GM12874 (cell line): ENCODE results near the gene ITGAE.

Source experiments
- TF ChIP-seq, protein P1 (sequence below): IDR thresholded peaks from 2 replicates; pipeline ENCODE4 v1.5.1; 2011; ENCODE audit warnings: low read depth, mild to moderate bottlenecking, control low read depth, low read length, moderate library complexity; ENCODE audit not compliant: insufficient read depth

Gene ITGAE

DNA sequence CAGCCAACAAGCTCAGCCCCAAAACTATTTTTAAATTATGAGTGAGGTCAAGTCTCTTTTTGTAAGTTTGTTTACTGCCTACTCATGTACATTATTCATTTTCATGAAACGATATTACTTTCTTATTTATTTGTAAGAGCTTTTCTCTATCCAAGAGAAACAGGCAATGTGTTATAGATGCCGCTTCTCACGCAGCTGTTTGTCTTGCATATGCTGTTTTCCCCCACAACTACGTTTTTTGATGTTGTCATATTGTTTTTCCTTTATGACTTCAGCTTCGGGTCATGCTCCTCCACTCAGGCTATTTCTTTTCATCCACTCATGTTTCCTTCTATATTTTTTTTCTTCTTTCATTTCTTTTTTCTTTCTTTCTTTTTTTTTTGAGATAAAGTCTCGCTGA is 20.0 kb downstream of the ITGAE start:
- TF ChIP-seq, protein P1, sequence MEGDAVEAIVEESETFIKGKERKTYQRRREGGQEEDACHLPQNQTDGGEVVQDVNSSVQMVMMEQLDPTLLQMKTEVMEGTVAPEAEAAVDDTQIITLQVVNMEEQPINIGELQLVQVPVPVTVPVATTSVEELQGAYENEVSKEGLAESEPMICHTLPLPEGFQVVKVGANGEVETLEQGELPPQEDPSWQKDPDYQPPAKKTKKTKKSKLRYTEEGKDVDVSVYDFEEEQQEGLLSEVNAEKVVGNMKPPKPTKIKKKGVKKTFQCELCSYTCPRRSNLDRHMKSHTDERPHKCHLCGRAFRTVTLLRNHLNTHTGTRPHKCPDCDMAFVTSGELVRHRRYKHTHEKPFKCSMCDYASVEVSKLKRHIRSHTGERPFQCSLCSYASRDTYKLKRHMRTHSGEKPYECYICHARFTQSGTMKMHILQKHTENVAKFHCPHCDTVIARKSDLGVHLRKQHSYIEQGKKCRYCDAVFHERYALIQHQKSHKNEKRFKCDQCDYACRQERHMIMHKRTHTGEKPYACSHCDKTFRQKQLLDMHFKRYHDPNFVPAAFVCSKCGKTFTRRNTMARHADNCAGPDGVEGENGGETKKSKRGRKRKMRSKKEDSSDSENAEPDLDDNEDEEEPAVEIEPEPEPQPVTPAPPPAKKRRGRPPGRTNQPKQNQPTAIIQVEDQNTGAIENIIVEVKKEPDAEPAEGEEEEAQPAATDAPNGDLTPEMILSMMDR: no peak

DNA sequence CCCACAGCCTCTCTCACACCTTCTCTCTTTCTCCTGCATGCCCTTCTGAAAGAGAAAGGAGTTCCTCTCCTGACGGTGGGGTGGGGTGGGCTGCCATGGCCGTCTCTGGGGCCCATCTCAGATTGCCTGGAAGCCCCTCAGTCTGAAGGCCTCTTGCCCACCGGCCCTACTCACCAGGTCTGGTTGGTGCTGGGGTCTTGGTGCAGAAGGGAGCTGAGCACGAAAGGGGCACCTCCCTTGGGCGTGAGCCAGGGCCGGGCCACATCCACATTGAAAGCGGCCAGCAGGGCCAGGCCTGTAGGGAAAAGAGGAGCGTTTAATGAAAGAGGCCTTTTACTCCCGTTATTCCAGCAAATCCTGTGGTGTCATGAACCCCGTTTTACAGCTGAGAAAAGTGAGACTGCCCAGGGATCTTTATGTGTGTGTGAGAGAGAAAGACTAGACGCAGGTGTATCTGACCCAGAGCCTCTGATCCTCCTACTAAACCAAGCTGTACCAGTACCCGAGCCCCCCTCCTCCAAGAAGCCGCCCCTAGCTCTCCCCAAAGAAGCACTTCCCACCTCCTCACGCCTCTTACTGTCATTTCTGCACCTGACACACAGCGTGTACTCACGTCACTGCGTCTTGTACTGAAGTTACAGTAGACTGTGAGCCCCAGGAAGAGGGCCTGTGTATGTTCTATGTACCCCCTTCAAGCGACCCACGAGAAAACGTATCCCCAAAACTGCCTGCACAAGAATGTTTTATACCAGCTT is 23.4 kb downstream of the ITGAE start:
- TF ChIP-seq, protein P1: no peak

DNA sequence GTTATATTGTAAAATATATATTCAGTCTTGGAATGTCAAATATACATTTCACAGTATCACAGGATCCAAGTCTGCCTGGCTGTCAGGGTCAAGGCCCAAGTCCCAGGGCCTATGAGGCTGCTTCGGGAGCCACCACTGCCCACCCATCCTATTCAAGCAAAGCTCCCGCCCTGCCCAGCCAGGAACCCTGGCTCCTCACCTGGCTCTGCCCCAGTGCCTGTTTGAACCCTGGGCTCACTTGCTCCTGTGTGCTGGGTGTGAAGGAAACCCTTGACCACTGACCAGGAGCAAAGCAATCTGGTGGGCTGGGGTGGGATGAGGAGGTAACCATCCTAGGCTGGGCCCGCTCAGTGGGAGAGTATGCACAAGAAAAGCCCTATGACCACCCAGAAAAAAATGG is 27.0 kb downstream of the ITGAE start:
- TF ChIP-seq, protein P1: no peak

GRCh38 chr17:3773511-3773910 is 27.5 kb downstream of the ITGAE start:
- TF ChIP-seq, protein P1: no peak

GRCh38 chr17:3772764-3773163 is 28.2 kb downstream of the ITGAE start:
- TF ChIP-seq, protein P1: no peak

DNA sequence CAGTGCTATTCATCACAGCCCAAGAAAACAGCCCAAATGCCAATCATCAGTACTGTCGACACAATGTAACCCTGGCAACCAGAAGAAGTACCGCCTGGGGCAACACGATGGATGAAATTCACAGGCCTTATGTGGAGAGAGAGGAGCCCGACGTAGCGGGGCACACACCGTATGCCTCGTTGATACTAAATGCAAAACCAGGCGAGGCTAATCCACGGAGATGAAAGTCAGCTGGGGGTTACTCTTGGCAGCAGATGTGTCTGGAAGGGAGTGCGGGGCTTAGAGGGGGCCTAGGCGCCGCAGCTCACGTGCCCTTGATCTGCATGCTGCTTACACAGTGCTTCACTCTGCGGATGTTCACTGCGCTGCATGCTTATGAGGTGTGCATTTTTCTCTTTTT is 29.8 kb downstream of the ITGAE start:
- TF ChIP-seq, protein P1: no peak

GRCh38 chr17:3770466-3770865 is 30.5 kb downstream of the ITGAE start:
- TF ChIP-seq, protein P1: no peak
